Brain microvascular endothelial cell (primary cell): ENCODE results near the gene HAPLN1.

Source experiments
- DNase-seq: peaks from one replicate; pipeline ENCODE4 v3.0.0-alpha.2; 2020
- H3K27ac ChIP-seq: fragments of 250-450 bp; sonication (Bioruptor Pico); 2 replicates; pipeline ENCODE4 v1.5.1; 2020; ENCODE audit warnings: mild to moderate bottlenecking, moderate library complexity
- H3K27me3 ChIP-seq: fragments of 250-450 bp; sonication (Bioruptor Pico); replicated peaks from 2 replicates; pipeline ENCODE4 v1.5.1; 2020; ENCODE audit warnings: mild to moderate bottlenecking
- H3K36me3 ChIP-seq: fragments of 250-450 bp; sonication (Bioruptor Pico); replicated peaks from 2 replicates; pipeline ENCODE4 v1.5.1; 2020; ENCODE audit warnings: mild to moderate bottlenecking
- H3K4me3 ChIP-seq: 2 replicates; pipeline ENCODE4 v1.5.1; 2011; ENCODE audit warnings: low read depth, mild to moderate bottlenecking, control low read depth, low read length, moderate library complexity
- in situ Hi-C: cut with HindIII; loops from 2 replicates; pipeline ENCODE4 v1.10.0; 2017; ENCODE audit warnings: low sequenced_read_pairs, low pct_ligation_motif_present
- TF ChIP-seq, protein P1 (sequence below): IDR thresholded peaks from 2 replicates; pipeline ENCODE4 v1.5.1; 2011; ENCODE audit warnings: low read depth, mild to moderate bottlenecking, moderate library complexity, low read length, control low read depth, inconsistent platforms; ENCODE audit errors: missing control alignments

Gene HAPLN1

DNA sequence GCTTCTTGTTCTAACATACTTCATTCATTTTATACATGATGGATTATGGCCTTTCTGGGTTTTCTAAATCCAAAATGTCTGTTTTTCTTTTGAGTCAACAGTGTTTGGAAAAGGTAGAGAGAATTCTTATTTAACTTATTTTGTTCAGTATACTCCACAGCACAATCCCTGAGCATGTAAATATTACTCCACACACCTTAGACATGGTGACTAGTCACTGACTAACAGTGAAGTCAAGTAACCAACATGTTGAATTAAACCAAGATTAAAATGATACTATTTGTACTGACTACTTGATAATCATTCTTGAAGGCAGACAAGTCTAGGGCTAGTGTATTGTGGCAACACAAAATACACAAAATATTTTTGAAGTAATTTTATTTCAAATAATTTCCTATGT lies 55.0 kb downstream of the HAPLN1 start:
- TF ChIP-seq, protein P1, sequence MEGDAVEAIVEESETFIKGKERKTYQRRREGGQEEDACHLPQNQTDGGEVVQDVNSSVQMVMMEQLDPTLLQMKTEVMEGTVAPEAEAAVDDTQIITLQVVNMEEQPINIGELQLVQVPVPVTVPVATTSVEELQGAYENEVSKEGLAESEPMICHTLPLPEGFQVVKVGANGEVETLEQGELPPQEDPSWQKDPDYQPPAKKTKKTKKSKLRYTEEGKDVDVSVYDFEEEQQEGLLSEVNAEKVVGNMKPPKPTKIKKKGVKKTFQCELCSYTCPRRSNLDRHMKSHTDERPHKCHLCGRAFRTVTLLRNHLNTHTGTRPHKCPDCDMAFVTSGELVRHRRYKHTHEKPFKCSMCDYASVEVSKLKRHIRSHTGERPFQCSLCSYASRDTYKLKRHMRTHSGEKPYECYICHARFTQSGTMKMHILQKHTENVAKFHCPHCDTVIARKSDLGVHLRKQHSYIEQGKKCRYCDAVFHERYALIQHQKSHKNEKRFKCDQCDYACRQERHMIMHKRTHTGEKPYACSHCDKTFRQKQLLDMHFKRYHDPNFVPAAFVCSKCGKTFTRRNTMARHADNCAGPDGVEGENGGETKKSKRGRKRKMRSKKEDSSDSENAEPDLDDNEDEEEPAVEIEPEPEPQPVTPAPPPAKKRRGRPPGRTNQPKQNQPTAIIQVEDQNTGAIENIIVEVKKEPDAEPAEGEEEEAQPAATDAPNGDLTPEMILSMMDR: no peak
- in situ Hi-C loops: no loop called here
- Histone ChIP-seq H3K27me3 (no peaks in the 10 kb centered on the region), H3K36me3 (no peaks in the 10 kb centered on the region), H3K4me3 (no peak overlapping the region), H3K27ac (no peak overlapping the region)
- DNase-seq: no peak

DNA sequence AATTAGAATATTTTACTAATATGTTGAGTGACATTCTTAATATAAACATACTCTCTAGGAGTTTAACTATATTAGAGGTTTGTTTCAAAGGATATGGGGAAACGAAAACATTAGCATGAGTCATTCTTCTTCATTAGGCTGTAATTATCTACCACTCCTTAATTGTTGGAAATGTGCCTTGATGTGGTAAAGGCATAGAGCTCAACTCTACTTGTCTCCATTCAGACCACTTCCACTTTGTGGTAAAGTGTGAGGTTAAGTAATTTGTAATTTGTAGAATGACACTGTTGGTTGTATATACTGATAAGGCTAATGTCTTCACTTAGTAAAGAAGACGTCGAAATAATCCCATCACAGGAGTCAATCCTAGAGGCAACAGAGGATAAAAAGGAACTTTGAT lies 58.1 kb downstream of the HAPLN1 start:
- no peak for DNase-seq
- Histone ChIP-seq H3K27me3 (no peaks in the 10 kb centered on the region), H3K27ac (no peak overlapping the region), H3K4me3 (no peak overlapping the region), H3K36me3 (no peaks in the 10 kb centered on the region)
- TF ChIP-seq, protein P1: no peak
- in situ Hi-C loops: no loop called here

DNA sequence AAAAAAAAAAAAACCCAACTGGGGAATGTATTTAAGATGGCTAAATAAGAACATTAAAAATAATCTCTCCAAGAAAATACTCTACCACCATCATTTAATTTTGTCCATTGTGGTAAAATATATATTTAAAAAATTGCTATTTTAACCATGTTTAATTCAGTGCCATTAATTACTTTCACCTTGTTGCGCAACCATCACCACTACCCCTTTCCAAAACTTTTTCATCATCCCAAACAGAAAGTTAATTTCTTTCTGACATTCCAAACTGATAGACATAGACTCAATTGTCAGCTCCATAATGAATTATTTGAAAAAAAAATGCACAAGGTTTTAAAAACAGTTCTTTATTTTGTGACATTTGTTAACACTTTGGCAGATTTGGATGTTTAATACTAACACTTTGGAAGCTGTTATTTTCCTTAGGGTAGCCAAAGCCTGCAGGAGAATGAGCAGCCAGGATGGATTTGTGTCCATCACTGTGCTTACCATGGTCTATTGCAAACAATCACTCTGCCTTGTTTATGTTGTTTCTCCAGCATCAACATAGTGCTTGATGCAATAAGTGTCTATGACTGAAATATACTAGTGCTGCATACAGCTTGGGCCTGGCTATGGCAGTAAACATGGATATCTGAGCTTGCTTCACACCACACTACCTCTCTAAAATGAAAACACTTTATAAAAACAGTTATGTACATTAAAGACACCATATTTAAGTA lies 62.7 kb downstream of the HAPLN1 start:
- in situ Hi-C loops: no loop called here
- Histone ChIP-seq H3K27me3 (no peaks in the 10 kb centered on the region), H3K27ac (no peak overlapping the region), H3K4me3 (no peak overlapping the region), H3K36me3 (no peaks in the 10 kb centered on the region)
- TF ChIP-seq, protein P1: no peak
- DNase-seq: no peak

DNA sequence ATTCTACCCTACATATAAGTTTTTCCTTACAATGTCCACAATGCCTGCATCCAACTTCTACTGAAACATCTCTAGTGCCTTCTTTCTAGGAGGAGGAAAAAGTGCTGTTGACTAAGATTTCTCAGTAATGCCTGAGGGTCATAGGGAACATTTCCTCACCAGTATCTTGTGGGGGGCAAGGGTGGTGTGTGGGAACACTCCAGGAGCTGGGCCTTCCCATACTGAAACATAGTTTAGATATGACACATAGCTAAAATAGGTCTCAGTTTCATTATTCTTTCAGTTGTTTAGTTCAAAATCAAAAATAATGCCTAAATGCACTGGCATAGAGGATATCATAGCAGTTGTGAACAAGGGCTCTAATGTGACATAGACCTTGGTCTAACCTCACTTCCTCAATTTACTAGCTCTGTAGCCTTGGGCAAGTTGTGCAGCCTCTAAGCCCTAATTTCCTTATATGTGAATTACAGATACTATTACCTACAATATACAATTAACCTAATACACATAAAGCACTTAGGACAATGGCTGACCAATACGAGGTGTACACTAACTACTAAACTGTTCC lies 66.1 kb downstream of the HAPLN1 start:
- TF ChIP-seq, protein P1: no peak
- peak; percentile 51 for DNase-seq

DNA sequence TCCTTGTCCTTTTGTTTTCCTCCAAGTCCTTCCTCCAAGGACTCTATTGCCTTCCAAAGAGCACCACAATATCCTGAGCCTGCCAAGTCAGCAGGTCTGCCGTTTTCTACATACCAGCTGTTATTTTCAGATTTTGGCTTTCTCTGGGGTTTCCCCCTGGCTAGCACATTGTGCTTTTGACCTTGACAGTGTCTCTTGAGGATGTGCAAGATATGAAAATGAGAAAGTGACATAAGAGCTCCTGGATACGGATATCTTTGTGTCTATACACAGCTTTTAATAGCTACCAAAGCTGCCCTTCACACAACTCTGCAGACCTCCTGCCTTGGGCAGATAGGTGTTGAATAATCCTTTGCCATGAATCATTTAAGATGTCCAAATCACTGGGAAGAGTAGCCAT lies 67.0 kb downstream of the HAPLN1 start:
- H3K27me3 ChIP-seq: no peaks in the 10 kb centered on the region
- no peak overlapping the region for H3K4me3 ChIP-seq
- in situ Hi-C loops: no loop called here
- no peak for DNase-seq
- TF ChIP-seq, protein P1: no peak
- no peaks in the 10 kb centered on the region for H3K36me3 ChIP-seq
- H3K27ac ChIP-seq: no peak overlapping the region

More for the DNA sequence above, 66.1 kb downstream of the HAPLN1 start:
- in situ Hi-C loops: no loop called here
- no peaks in the 10 kb centered on the region for H3K27me3 ChIP-seq
- no peak overlapping the region for H3K27ac ChIP-seq
- H3K36me3 ChIP-seq: no peaks in the 10 kb centered on the region
- no peak overlapping the region for H3K4me3 ChIP-seq

DNA sequence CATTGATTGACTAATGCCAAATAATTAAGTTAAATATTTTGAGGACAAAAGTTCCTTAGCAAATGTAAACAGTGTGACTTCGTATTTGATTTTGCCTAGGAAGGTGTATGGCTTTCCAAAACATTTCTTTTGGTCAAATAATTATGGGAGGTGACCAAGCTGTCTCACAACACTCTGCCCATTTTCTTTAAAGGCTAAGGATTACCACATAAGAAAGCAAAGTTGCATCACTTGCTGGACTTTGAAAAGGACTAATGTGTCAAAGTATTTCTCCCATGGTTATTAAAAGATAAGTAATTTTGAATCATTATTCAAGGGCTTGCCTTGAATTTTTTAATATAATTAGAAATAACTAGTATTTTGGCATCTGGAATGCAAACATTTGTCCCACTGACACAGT lies 74.7 kb downstream of the HAPLN1 start:
- H3K4me3 ChIP-seq: no peak overlapping the region
- in situ Hi-C loops: no loop called here
- no peaks in the 10 kb centered on the region for H3K36me3 ChIP-seq
- DNase-seq: no peak
- H3K27me3 ChIP-seq: no peaks in the 10 kb centered on the region
- TF ChIP-seq, protein P1: no peak
- H3K27ac ChIP-seq: no peak overlapping the region
